K562 (cell line): Measurements from ENCODE around the gene PPP1R14C. TPM values are rescaled to one million over a fixed set of nuclear protein-coding genes. Genes with fewer than 3 reads are reported as not detected.

Source experiments
- ARNT ChIP-seq, 2 experiments: fragments of 450-650 bp; IDR thresholded peaks; 2 replicates each; pipeline ENCODE4 v1.6.1; 2016; ENCODE audit warnings: mild to moderate bottlenecking in 1 of 2
- C11orf30 ChIP-seq: fragments of 450-650 bp; IDR thresholded peaks from 2 replicates; pipeline ENCODE4 v1.6.1; 2016; ENCODE audit warnings: low read depth, mild to moderate bottlenecking
- CBFA2T2 ChIP-seq: fragments of 450-650 bp; conservative IDR thresholded peaks from 2 replicates; pipeline ENCODE4 v1.6.1; 2017; ENCODE audit warnings: mild to moderate bottlenecking
- ELF4 ChIP-seq: fragments of 450-650 bp; formaldehyde crosslinking; IDR thresholded peaks from 2 replicates; pipeline ENCODE4 v1.4.0; 2022; ENCODE audit warnings: missing genetic modification characterization
- ETS1 ChIP-seq: conservative IDR thresholded peaks from 2 replicates; pipeline ENCODE4 v1.6.1; 2011; ENCODE audit warnings: low read depth, mild to moderate bottlenecking, low read length; ENCODE audit not compliant: control insufficient read depth
- ETV5 ChIP-seq: sonication (generic); formaldehyde crosslinking; IDR thresholded peaks from 2 replicates; pipeline ENCODE4 v1.4.0; 2020; ENCODE audit warnings: low read depth, mild to moderate bottlenecking, missing genetic modification reagents
- HNRNPK ChIP-seq: fragments of 200-400 bp; formaldehyde crosslinking; IDR thresholded peaks from one replicate; pipeline ENCODE4 v1.6.1; 2018; ENCODE audit warnings: mild to moderate bottlenecking, low read depth, low read length; ENCODE audit not compliant: poor library complexity, severe bottlenecking
- KAT8 ChIP-seq: fragments of 450-650 bp; IDR thresholded peaks from 2 replicates; pipeline ENCODE4 v1.6.1; 2016; ENCODE audit warnings: low read depth, mild to moderate bottlenecking
- KLF16 ChIP-seq: IDR thresholded peaks from 2 replicates; pipeline ENCODE4 v1.6.1; 2016; ENCODE audit warnings: antibody characterized with exemption
- MAFG ChIP-seq: fragments of 450-650 bp; conservative IDR thresholded peaks from 2 replicates; pipeline ENCODE4 v1.6.1; 2016; ENCODE audit warnings: missing genetic modification characterization, missing compliant biosample characterization
- MECOM ChIP-seq: fragments of 250-450 bp; sonication (Bioruptor Pico); IDR thresholded peaks from 2 replicates; pipeline ENCODE4 v1.8.0; 2022; ENCODE audit warnings: inconsistent platforms
- MED1 ChIP-seq: sonication (generic); formaldehyde crosslinking; IDR thresholded peaks from 2 replicates; pipeline ENCODE4 v1.8.1; 2023; ENCODE audit warnings: missing genetic modification reagents, borderline replicate concordance
- MITF ChIP-seq: IDR thresholded peaks from 2 replicates; pipeline ENCODE4 v1.6.1; 2014; ENCODE audit warnings: antibody characterized with exemption
- NFIC ChIP-seq: fragments of 450-650 bp; IDR thresholded peaks from 2 replicates; pipeline ENCODE4 v1.6.1; 2017; ENCODE audit warnings: mild to moderate bottlenecking, inconsistent platforms
- NFRKB ChIP-seq: fragments of 450-650 bp; IDR thresholded peaks from 2 replicates; pipeline ENCODE4 v1.6.1; 2016; ENCODE audit warnings: low read depth
- NR2C1 ChIP-seq, 2 experiments: fragments of 450-650 bp; IDR thresholded peaks; 2 replicates each; pipeline ENCODE4 v1.6.1; 2017; ENCODE audit warnings: mild to moderate bottlenecking in 2 of 2, antibody characterized with exemption in 1 of 2, inconsistent platforms in 1 of 2, missing compliant biosample characterization in 1 of 2, missing genetic modification characterization in 1 of 2
- NRF1 ChIP-seq, 2 experiments: fragments of 450-650 bp; IDR thresholded peaks in 1 of 2; conservative IDR thresholded peaks in 1 of 2; 2 replicates each; pipeline ENCODE4 v1.6.1; 2014; ENCODE audit warnings: mild to moderate bottlenecking in 2 of 2
- PHF20 ChIP-seq: fragments of 450-650 bp; IDR thresholded peaks from 2 replicates; pipeline ENCODE4 v1.6.1; 2018; ENCODE audit not compliant: partially characterized antibody
- RB1 ChIP-seq: fragments of 450-650 bp; IDR thresholded peaks from 2 replicates; pipeline ENCODE4 v1.6.1; 2017; ENCODE audit warnings: low read depth, mild to moderate bottlenecking
- SIX5 ChIP-seq, 2 experiments: IDR thresholded peaks; 2 replicates each; pipeline ENCODE4 v1.6.1; 2011; ENCODE audit warnings: low read length in 2 of 2, borderline replicate concordance in 1 of 2, low read depth in 1 of 2, mild to moderate bottlenecking in 1 of 2, moderate library complexity in 1 of 2; ENCODE audit not compliant: insufficient read depth in 1 of 2
- TAL1 ChIP-seq: fragments of 450-650 bp; IDR thresholded peaks from 2 replicates; pipeline ENCODE4 v1.6.1; 2016; ENCODE audit warnings: mild to moderate bottlenecking
- TARDBP ChIP-seq: fragments of 450-650 bp; IDR thresholded peaks from 2 replicates; pipeline ENCODE4 v1.6.1; 2016
- ZNF316 ChIP-seq: fragments of 450-650 bp; IDR thresholded peaks from 2 replicates; pipeline ENCODE4 v1.6.1; 2016
- ZNF431 ChIP-seq: sonication (generic); formaldehyde crosslinking; IDR thresholded peaks from 2 replicates; pipeline ENCODE4 v1.8.0; 2022; ENCODE audit warnings: mild to moderate bottlenecking, missing genetic modification reagents
- ZNF507 ChIP-seq: conservative IDR thresholded peaks from 2 replicates; pipeline ENCODE4 v1.6.1; 2017; ENCODE audit warnings: missing genetic modification characterization, missing compliant biosample characterization
- ZNF57 ChIP-seq: fragments of 450-650 bp; formaldehyde crosslinking; IDR thresholded peaks from 2 replicates; pipeline ENCODE4 v1.4.0; 2020; ENCODE audit warnings: mild to moderate bottlenecking, moderate library complexity
- polyA plus RNA-seq, 8 experiments: library from polyadenylated mRNA; depleted of rRNA in 4 of 8; stranded (reverse) in 5 of 8; unstranded in 3 of 8; fragments of >200 nt; fragmentation: Nextera tagmentation in 2 of 8; fragmentation: Illumina TruSeq in 1 of 8; extraction: Ambion mirVana in 2 of 8; extraction: Trizol in 1 of 8; gene quantifications; 2 replicates each; pipeline versions ENCODE4 v1.2.1 to v1.2.3, GENCODE V29; 2011 to 2014; ENCODE audit warnings: inconsistent platforms in 1 of 8, missing spikeins in 1 of 8
- total RNA-seq, 7 experiments: library from RNA; depleted of rRNA in 6 of 7; stranded (reverse); fragments of >200 nt in 6 of 7; fragmentation: Illumina TruSeq in 2 of 7; extraction: Trizol in 2 of 7; gene quantifications; 2 replicates each; pipeline versions ENCODE4 v1.2.1 to v1.2.3, GENCODE V29; 2011 to 2021; ENCODE audit warnings: low replicate concordance in 1 of 7
- TF ChIP-seq, protein P1 (sequence below): fragments of 250-450 bp; sonication (Bioruptor Pico); IDR thresholded peaks from 2 replicates; pipeline ENCODE4 v1.8.0; 2021; ENCODE audit warnings: moderate library complexity, mild to moderate bottlenecking, inconsistent platforms

The PPP1R14C gene
- total and polyA plus RNA-seq, 9 of the 15 experiments (the other 6 are each of a cell fraction or from before 2014, with no cell fraction given), result 4.5 to 16.6 (median 11.9) TPM

DNA sequence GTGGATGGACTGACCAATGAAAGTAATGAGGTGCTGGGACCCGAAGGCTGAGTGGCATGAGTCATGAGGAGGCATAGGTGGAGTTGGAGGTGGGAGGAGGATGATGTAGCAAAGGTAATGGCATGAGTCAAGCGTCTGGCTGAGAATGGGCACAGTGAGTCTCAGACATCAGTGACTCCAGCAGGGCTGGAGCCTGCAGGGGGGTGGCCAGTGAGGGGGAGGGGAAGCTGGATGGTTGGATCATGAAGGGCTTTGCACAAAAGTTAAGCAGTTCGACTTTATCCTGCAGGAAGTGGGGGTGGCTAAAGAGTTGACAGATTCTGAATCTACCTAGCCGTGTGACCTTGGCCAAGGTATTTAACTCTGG is 127.0 kb downstream of the PPP1R14C start (continued):
- 0 out of 2 replicates have a peak, but pooled peaks have one; percentile 32 for TF ChIP-seq MECOM
- TF ChIP-seq ETV5, result 0 out of 2 replicates have a peak, but pooled peaks have one; percentile 25
- TF ChIP-seq, protein P1, sequence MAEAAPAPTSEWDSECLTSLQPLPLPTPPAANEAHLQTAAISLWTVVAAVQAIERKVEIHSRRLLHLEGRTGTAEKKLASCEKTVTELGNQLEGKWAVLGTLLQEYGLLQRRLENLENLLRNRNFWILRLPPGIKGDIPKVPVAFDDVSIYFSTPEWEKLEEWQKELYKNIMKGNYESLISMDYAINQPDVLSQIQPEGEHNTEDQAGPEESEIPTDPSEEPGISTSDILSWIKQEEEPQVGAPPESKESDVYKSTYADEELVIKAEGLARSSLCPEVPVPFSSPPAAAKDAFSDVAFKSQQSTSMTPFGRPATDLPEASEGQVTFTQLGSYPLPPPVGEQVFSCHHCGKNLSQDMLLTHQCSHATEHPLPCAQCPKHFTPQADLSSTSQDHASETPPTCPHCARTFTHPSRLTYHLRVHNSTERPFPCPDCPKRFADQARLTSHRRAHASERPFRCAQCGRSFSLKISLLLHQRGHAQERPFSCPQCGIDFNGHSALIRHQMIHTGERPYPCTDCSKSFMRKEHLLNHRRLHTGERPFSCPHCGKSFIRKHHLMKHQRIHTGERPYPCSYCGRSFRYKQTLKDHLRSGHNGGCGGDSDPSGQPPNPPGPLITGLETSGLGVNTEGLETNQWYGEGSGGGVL, result no peak
- TF ChIP-seq NRF1 (conservative IDR thresholded peaks at IDR 0.05 in 1 of 2, IDR thresholded peaks at IDR 0.05 in 1 of 2), result 0 out of 4 replicates have a peak, but pooled peaks of 1 of the 2 experiments have one; percentile 16
- TF ChIP-seq KAT8, result no peak
- no peak for TF ChIP-seq NR2C1 (IDR thresholded peaks at IDR 0.05)
- peak; percentile 19; the same call in 1 of the 2 replicates for TF ChIP-seq NR2C1 (tag; IDR thresholded peaks at IDR 0.05)
- TF ChIP-seq TAL1, result peak; percentile 25; the same call in 1 of the 2 replicates
- TF ChIP-seq C11orf30, result peak; percentile 54
- TF ChIP-seq ZNF431 (CRISPR knock-in tag), result no peak
- TF ChIP-seq TARDBP, result no peak
- TF ChIP-seq MED1 (CRISPR knock-in tag), result no peak
- peak; percentile 33; the same call in 1 of the 2 replicates for TF ChIP-seq NFRKB
- TF ChIP-seq MITF, result peak; percentile 17; the same call in 1 of the 2 replicates
- no peak for TF ChIP-seq RB1
- peak; percentile 61; the same call in 1 of the 2 replicates for TF ChIP-seq KLF16
- TF ChIP-seq ZNF57 (CRISPR knock-in tag), result no peak
- TF ChIP-seq CBFA2T2, result peak; percentile 73
- no peak for TF ChIP-seq PHF20
- TF ChIP-seq ETS1, result no peak
- peak; percentile 45; the same call in 1 of the 2 replicates for TF ChIP-seq MAFG (tag)
- TF ChIP-seq SIX5 (IDR thresholded peaks at IDR 0.05; ENCODE audit: borderline replicate concordance in 1 of 2, insufficient read depth in 1 of 2, low read depth in 1 of 2, low read length in 2 of 2), result no peak
- TF ChIP-seq ELF4 (CRISPR knock-in tag), result 0 out of 2 replicates have a peak, but pooled peaks have one; percentile 2
- peak; percentile 75 for TF ChIP-seq ZNF316
- no peak for TF ChIP-seq ZNF507
- peak; percentile 60 for TF ChIP-seq NFIC
- TF ChIP-seq HNRNPK, result no peak
- TF ChIP-seq ARNT (IDR thresholded peaks at IDR 0.05), result 0 out of 4 replicates have a peak, but pooled peaks have one; percentile 30 to 52
